H1 (cell line): Measurements from ENCODE around the gene PEX5L. TPM values are rescaled to one million over a fixed set of nuclear protein-coding genes. Genes with fewer than 3 reads are reported as not detected.

Experiments used
- CTCF ChIA-PET: fragments of 300-600 bp; sonication (Branson Sonifier 250); formaldehyde crosslinking; loops from one replicate; lab custom pipeline; 2021; ENCODE audit not compliant: partially characterized antibody; lab: Charles Lee
- POLR2A ChIA-PET: fragments of 300-600 bp; sonication (Branson Sonifier 250); formaldehyde crosslinking; loops from one replicate; lab custom pipeline; 2021; ENCODE audit warnings: inconsistent platforms; ENCODE audit not compliant: partially characterized antibody; lab: Charles Lee
- DNase-seq, 2 experiments: peaks; one replicate each; pipeline versions ENCODE4 v3.0.0 to v3.0.0-alpha.2; 2010 to 2022; ENCODE audit warnings: low spot score in 2 of 2, low read depth in 1 of 2, mixed read lengths in 1 of 2
- FAIRE-seq: peaks from 2 replicates; lab custom pipeline; 2011; peaks lifted over from hg19 to GRCh38; lab: Jason Lieb, UNC
- H2AFZ ChIP-seq: 2 replicates; pipeline ENCODE4 v1.8.1; 2012; ENCODE audit warnings: low read length, inconsistent platforms
- H2AK5ac ChIP-seq: 2 replicates; pipeline ENCODE4 v1.6.1; 2013; ENCODE audit warnings: low read depth, low read length
- H2BK120ac ChIP-seq: replicated peaks from 2 replicates; pipeline ENCODE3; 2013; ENCODE audit warnings: low read depth, low read length, inconsistent platforms
- H2BK12ac ChIP-seq: 2 replicates; pipeline ENCODE4 v1.6.1; 2013; ENCODE audit warnings: low read depth, low read length
- H2BK15ac ChIP-seq: 2 replicates; pipeline ENCODE4 v1.6.1; 2013; ENCODE audit warnings: low read length
- H2BK20ac ChIP-seq: 2 replicates; pipeline ENCODE4 v1.6.1; 2013; ENCODE audit warnings: low read length
- H2BK5ac ChIP-seq: 2 replicates; pipeline ENCODE4 v1.6.1; 2013; ENCODE audit warnings: low read depth, low read length
- H3K14ac ChIP-seq: 2 replicates; pipeline ENCODE4 v1.6.1; 2013; ENCODE audit warnings: inconsistent platforms; ENCODE audit not compliant: insufficient read length
- H3K18ac ChIP-seq: 2 replicates; pipeline ENCODE4 v1.6.1; 2013; ENCODE audit warnings: low read length; ENCODE audit errors: extremely low read depth
- H3K23ac ChIP-seq: 2 replicates; pipeline ENCODE4 v1.6.1; 2013; ENCODE audit warnings: inconsistent platforms; ENCODE audit not compliant: insufficient read length
- H3K23me2 ChIP-seq: 2 replicates; pipeline ENCODE4 v1.6.1; 2013; ENCODE audit warnings: low read depth, low read length
- H3K27ac ChIP-seq: 2 replicates; pipeline ENCODE4 v1.6.1; 2011; ENCODE audit warnings: low read depth, low read length, inconsistent platforms
- H3K27me3 ChIP-seq, 4 experiments: replicated peaks in 1 of 4; 1 replicate in 1 of 4; 2 replicates in 3 of 4; pipeline versions ENCODE4 v1.6.1 to v1.8.1; 2011 to 2013; ENCODE audit warnings: low read length in 3 of 4, mild to moderate bottlenecking in 3 of 4, inconsistent platforms in 2 of 4, mixed read lengths in 2 of 4, moderate library complexity in 1 of 4; ENCODE audit not compliant: control insufficient read depth in 3 of 4, insufficient read depth in 3 of 4; ENCODE audit errors: extremely low read depth in 1 of 4
- H3K36me3 ChIP-seq, 4 experiments: 2 replicates each; pipeline versions ENCODE4 v1.6.1 to v1.8.1; 2011 to 2013; ENCODE audit warnings: mild to moderate bottlenecking in 4 of 4, low read length in 3 of 4, moderate library complexity in 2 of 4, control low read depth in 1 of 4, inconsistent platforms in 1 of 4; ENCODE audit not compliant: insufficient read depth in 4 of 4, control insufficient read depth in 2 of 4
- H3K4ac ChIP-seq: replicated peaks from 2 replicates; pipeline ENCODE3; 2013; ENCODE audit warnings: low read length, low read depth, mixed read lengths, inconsistent platforms; ENCODE audit not compliant: insufficient read length
- H3K4me1 ChIP-seq, 4 experiments: replicated peaks in 1 of 4; 1 replicate in 1 of 4; 2 replicates in 3 of 4; pipeline versions ENCODE4 v1.6.1 to v1.8.1; 2011 to 2013; ENCODE audit warnings: low read length in 3 of 4, inconsistent platforms in 2 of 4, mixed read lengths in 1 of 4; ENCODE audit not compliant: insufficient read depth in 4 of 4, control insufficient read depth in 3 of 4
- H3K4me2 ChIP-seq, 2 experiments: 2 replicates each; pipeline versions ENCODE4 v1.6.1 to v1.8.1; 2011 to 2013; ENCODE audit warnings: low read depth in 2 of 2, low read length in 2 of 2, control low read depth in 1 of 2, inconsistent platforms in 1 of 2, mild to moderate bottlenecking in 1 of 2; ENCODE audit not compliant: insufficient read depth in 1 of 2
- H3K4me3 ChIP-seq, 4 experiments: fragments of 200-600, 300-600 bp in 1 of 4; sonication (generic), shearing (Covaris generic), sonication (Bioruptor Twin) in 1 of 4; 2 replicates each; pipeline versions ENCODE4 v1.5.1 to v1.8.1; 2011 to 2016; ENCODE audit warnings: low read length in 4 of 4, low read depth in 3 of 4, control low read depth in 2 of 4, inconsistent platforms in 2 of 4, mild to moderate bottlenecking in 2 of 4, mixed read lengths in 1 of 4, moderate library complexity in 1 of 4; ENCODE audit not compliant: insufficient read depth in 2 of 4; ENCODE audit errors: extremely low read depth in 1 of 4
- H3K56ac ChIP-seq: replicated peaks from 2 replicates; pipeline ENCODE3; 2013; ENCODE audit warnings: low read depth, mild to moderate bottlenecking, mixed read lengths, low read length, inconsistent platforms; ENCODE audit not compliant: insufficient read length
- H3K79me1 ChIP-seq: 2 replicates; pipeline ENCODE4 v1.6.1; 2013; ENCODE audit warnings: low read depth, low read length, control low read depth
- H3K79me2 ChIP-seq, 2 experiments: 2 replicates each; pipeline versions ENCODE4 v1.6.1 to v1.8.1; 2012 to 2013; ENCODE audit warnings: low read length in 2 of 2, mild to moderate bottlenecking in 2 of 2, inconsistent platforms in 1 of 2; ENCODE audit not compliant: insufficient read depth in 2 of 2, control insufficient read depth in 1 of 2
- H3K9ac ChIP-seq, 4 experiments: replicated peaks in 1 of 4; 1 replicate in 1 of 4; 2 replicates in 3 of 4; pipeline versions ENCODE4 v1.6.1 to v1.8.1; 2011 to 2013; ENCODE audit warnings: low read depth in 3 of 4, low read length in 3 of 4, control low read depth in 2 of 4, mild to moderate bottlenecking in 2 of 4, moderate library complexity in 2 of 4, inconsistent platforms in 1 of 4; ENCODE audit errors: extremely low read depth in 1 of 4
- H3K9me3 ChIP-seq, 2 experiments: 2 replicates each; pipeline versions ENCODE4 v1.6.1 to v1.8.1; 2012 to 2013; ENCODE audit warnings: mild to moderate bottlenecking in 2 of 2, moderate library complexity in 2 of 2, control low read depth in 1 of 2, inconsistent platforms in 1 of 2, low read depth in 1 of 2, low read length in 1 of 2, mixed read lengths in 1 of 2; ENCODE audit not compliant: insufficient read depth in 2 of 2
- H4K20me1 ChIP-seq, 2 experiments: replicated peaks in 1 of 2; 2 replicates each; pipeline versions ENCODE3 to v1.8.1; 2011 to 2013; ENCODE audit warnings: inconsistent platforms in 2 of 2, low read length in 2 of 2, mild to moderate bottlenecking in 1 of 2; ENCODE audit not compliant: insufficient read depth in 2 of 2, control insufficient read depth in 1 of 2
- H4K5ac ChIP-seq: 2 replicates; pipeline ENCODE4 v1.6.1; 2013; ENCODE audit warnings: low read length, low read depth, mixed read lengths, inconsistent platforms; ENCODE audit not compliant: insufficient read length
- H4K8ac ChIP-seq: 2 replicates; pipeline ENCODE4 v1.8.0; 2013; ENCODE audit warnings: mild to moderate bottlenecking, moderate library complexity, low read length, inconsistent platforms; ENCODE audit not compliant: insufficient read depth; ENCODE audit errors: extremely low read depth
- H4K91ac ChIP-seq: replicated peaks from 2 replicates; pipeline ENCODE3; 2013; ENCODE audit warnings: low read length, mixed read lengths, inconsistent platforms; ENCODE audit not compliant: insufficient read length
- CREB1 ChIP-seq: IDR thresholded peaks from 2 replicates; pipeline ENCODE4 v1.6.1; 2012; ENCODE audit warnings: inconsistent platforms
- KDM4A ChIP-seq: IDR thresholded peaks from one replicate; pipeline ENCODE4 v1.7.1; 2012; ENCODE audit warnings: low read depth, mild to moderate bottlenecking, moderate library complexity, low read length, inconsistent platforms; ENCODE audit not compliant: severe bottlenecking
- RXRA ChIP-seq: IDR thresholded peaks from 2 replicates; pipeline ENCODE4 v1.6.1; 2011; ENCODE audit warnings: low read depth, mild to moderate bottlenecking, low read length, moderate library complexity; ENCODE audit not compliant: insufficient read depth
- SP4 ChIP-seq: IDR thresholded peaks from 2 replicates; pipeline ENCODE4 v1.6.1; 2012; ENCODE audit warnings: low read length, inconsistent platforms
- TBP ChIP-seq: IDR thresholded peaks from 2 replicates; pipeline ENCODE4 v1.6.1; 2011; ENCODE audit warnings: low read depth, low read length, improper control_type of control experiment
- polyA plus RNA-seq, 7 experiments: library from polyadenylated mRNA; depleted of rRNA in 3 of 7; stranded (reverse) in 5 of 7; unstranded in 2 of 7; fragments of >200 nt in 5 of 7; fragments of 200-250 nt in 2 of 7; gene quantifications; 1 replicate in 5 of 7; 2 replicates in 1 of 7; 4 replicates in 1 of 7; pipeline versions ENCODE4 v1.2.1 to v1.2.3, GENCODE V29; 2011 to 2013; ENCODE audit warnings: missing spikeins in 2 of 7, mixed read lengths in 2 of 7
- total RNA-seq: library from RNA; stranded (reverse); fragmentation: NEBNext Ultra II Directional; extraction: Animal tissue kit (Norgen Biotek cat#: 25700); gene quantifications from 2 replicates; pipeline ENCODE4 v1.2.1, GENCODE V29; 2021

PEX5L gene
- total and polyA plus RNA-seq, 2 of the 8 experiments (the other 6 are each of a cell fraction or from before 2014, with no cell fraction given): 0.80 to 4.2 TPM

- no peaks in the 10 kb centered on the region for H3K79me1 ChIP-seq
- no peaks in the 10 kb centered on the region for H3K36me3 ChIP-seq
- H2BK20ac ChIP-seq: no peak overlapping the region
- no peaks in the 10 kb centered on the region for H4K20me1 ChIP-seq
- H3K56ac ChIP-seq: no peak overlapping the region
- H4K5ac ChIP-seq: no peak overlapping the region
- no peak overlapping the region for H2BK15ac ChIP-seq
- H3K4me3 ChIP-seq: no peak overlapping the region
- no peak overlapping the region for H2BK5ac ChIP-seq
- H2BK12ac ChIP-seq: no peak overlapping the region
- no peaks in the 10 kb centered on the region for H3K79me2 ChIP-seq
- H4K8ac ChIP-seq: no peak overlapping the region
- FAIRE-seq: no peak
- no peak overlapping the region for H3K27ac ChIP-seq
- ChIA-PET POLR2A (interaction anchor here (1.2 kb wide), 1 partner anchor 9 kb away, joined by 3 read pairs; no protein-coding TSS in a partner anchor), CTCF (no interaction called here)
- DNase-seq: no peak
- H2AFZ ChIP-seq: no peak overlapping the region
- H3K4me2 ChIP-seq: no peak overlapping the region
- no peaks in the 10 kb centered on the region for H3K4me1 ChIP-seq
- H3K9me3 ChIP-seq: no peaks in the 10 kb centered on the region
- H3K9ac ChIP-seq: no peak overlapping the region
- no peak overlapping the region for H3K18ac ChIP-seq
- H3K27me3 ChIP-seq: no peaks in the 10 kb centered on the region
- H3K4ac ChIP-seq: no peak overlapping the region
- TF ChIP-seq TBP (no peak), SP4 (no peak), KDM4A (no peak), CREB1 (no peak), RXRA (no peak)
- no peak overlapping the region for H3K14ac ChIP-seq
- no peak overlapping the region for H2AK5ac ChIP-seq
- no peaks in the 10 kb centered on the region for H3K23me2 ChIP-seq
- no peak overlapping the region for H2BK120ac ChIP-seq
- H3K23ac ChIP-seq: no peak overlapping the region
- no peak overlapping the region for H4K91ac ChIP-seq
Observed at GRCh38 chr3:180058238-180058637, 21.5 kb upstream of the PEX5L start.
